Measurements from ENCODE around the gene SPECC1L.
A peak's percentile ranks its signal among the peaks of the same experiment; 100 is the strongest.
"Not testable (repeated sequence)": the region's sequence is repeated elsewhere in the genome, so short reads cannot be mapped to it uniquely, and the experiment has no call there.

SPECC1L gene

GRCh38 chr22:24270556-24271385 lies at the start of gene SPECC1L:
SPECC1L (plus strand) TSS chr22:24270831; CDS start chr22:24302232, 31,401 bp downstream.
- DNase-seq (ENCODE audit: low spot score) = peak; percentile 98

GRCh38 chr22:24224468-24224867 lies 46.2 kb upstream of the SPECC1L start:
- DNase-seq (ENCODE audit: low spot score) = no peak

GRCh38 chr22:24225044-24225601 lies 45.5 kb upstream of the SPECC1L start:
- no peak for DNase-seq (ENCODE audit: low spot score)

GRCh38 chr22:24225951-24226350 lies 44.7 kb upstream of the SPECC1L start:
- no peak for DNase-seq (ENCODE audit: low spot score)

- peak; percentile 69 for DNase-seq (ENCODE audit: low spot score)
Observed at GRCh38 chr22:24230911-24231656, 39.5 kb upstream of the SPECC1L start.

- no peak for DNase-seq (ENCODE audit: low spot score)
Observed at GRCh38 chr22:24231706-24232105, 38.9 kb upstream of the SPECC1L start.

GRCh38 chr22:24232124-24232523 lies 38.5 kb upstream of the SPECC1L start:
- no peak for DNase-seq (ENCODE audit: low spot score)

GRCh38 chr22:24232725-24233124 lies 37.9 kb upstream of the SPECC1L start:
- DNase-seq (ENCODE audit: low spot score) = no peak

- DNase-seq (ENCODE audit: low spot score) = no peak
Observed at GRCh38 chr22:24233235-24233634, 37.4 kb upstream of the SPECC1L start.

GRCh38 chr22:24233816-24234215 lies 36.8 kb upstream of the SPECC1L start:
- no peak for DNase-seq (ENCODE audit: low spot score)

GRCh38 chr22:24235315-24235714 lies 35.3 kb upstream of the SPECC1L start:
- DNase-seq (ENCODE audit: low spot score) = no peak

- DNase-seq (ENCODE audit: low spot score) = no peak
Observed at GRCh38 chr22:24236656-24237055, 34.0 kb upstream of the SPECC1L start.

- not testable (repeated sequence) for DNase-seq (ENCODE audit: low spot score)
Observed at GRCh38 chr22:24238101-24238694, 32.4 kb upstream of the SPECC1L start.

- no peak for DNase-seq (ENCODE audit: low spot score)
Observed at GRCh38 chr22:24240381-24240780, 30.2 kb upstream of the SPECC1L start.

GRCh38 chr22:24240985-24241692 lies 29.5 kb upstream of the SPECC1L start:
- not testable (repeated sequence) for DNase-seq (ENCODE audit: low spot score)

GRCh38 chr22:24243417-24243816 lies 27.2 kb upstream of the SPECC1L start:
- not testable (repeated sequence) for DNase-seq (ENCODE audit: low spot score)

GRCh38 chr22:24244144-24244787 lies 26.4 kb upstream of the SPECC1L start:
- no peak for DNase-seq (ENCODE audit: low spot score)

- DNase-seq (ENCODE audit: low spot score) = not testable (repeated sequence)
Observed at GRCh38 chr22:24245030-24245431, 25.6 kb upstream of the SPECC1L start, which contains the start of gene GGT5. GGT5 (minus strand) TSS chr22:24245082; CDS start chr22:24244725, 357 bp downstream.

- DNase-seq (ENCODE audit: low spot score) = not testable (repeated sequence)
Observed at GRCh38 chr22:24245584-24246561, 24.8 kb upstream of the SPECC1L start.

- DNase-seq (ENCODE audit: low spot score) = no peak
Observed at GRCh38 chr22:24247011-24247507, 23.6 kb upstream of the SPECC1L start.
